ENCODE results near the gene NCOA7. TPM values are rescaled to one million over a fixed set of nuclear protein-coding genes. Genes with fewer than 3 reads are reported as not detected.

Gene NCOA7
- total RNA-seq, 4 donors from 2014 or later = 18.1 to 31.4 (median 26.7) TPM

GRCh38 chr6:125826695-125827463, 36.1 kb downstream of the NCOA7 start:
- TF ChIP-seq EP300 (IDR thresholded peaks at IDR 0.05) = no peak
- H3K27ac ChIP-seq = no peak overlapping the region
- peaks cover 0 to 12% (median 8%) of the 10 kb centered on the region in 3 donors for H3K4me1 ChIP-seq
- no peak for ATAC-seq
- WGBS, 2 donors (ENCODE audit: low coverage in 1 of 2) = 92 to 100% methylated on average over 7 of the region's 9 CpGs
- H3K27me3 ChIP-seq = no peaks in the 10 kb centered on the region
- H3K9me3 ChIP-seq = no peaks in the 10 kb centered on the region
- no peak overlapping the region for H3K4me3 ChIP-seq
- H3K36me3 ChIP-seq = no peaks in the 10 kb centered on the region

- Histone ChIP-seq H3K27ac (peak overlapping the region in 3 of 4 donors; percentile 2 to 57 (median 32)), H3K4me3 (no peak overlapping the region), H3K27me3 (no peaks in the 10 kb centered on the region), H3K36me3 (no peaks in the 10 kb centered on the region), H3K9me3 (no peaks in the 10 kb centered on the region), H3K4me1 (peaks cover 0 to 14% (median 6%) of the 10 kb centered on the region in 3 donors)
- peak; percentile 46 for ATAC-seq
- TF ChIP-seq POLR2AphosphoS5 (IDR thresholded peaks at IDR 0.05) = no peak
- no peak for TF ChIP-seq POLR2A (IDR thresholded peaks at IDR 0.05)
- TF ChIP-seq CTCF (IDR thresholded peaks at IDR 0.05) = no peak
- TF ChIP-seq EP300 (IDR thresholded peaks at IDR 0.05) = no peak
- 56 to 65% methylated on average over 2 of the region's 2 CpGs for WGBS, 2 donors (ENCODE audit: low coverage in 1 of 2)
Observed at GRCh38 chr6:125827788-125828320, 37.1 kb downstream of the NCOA7 start.

- no peaks in the 10 kb centered on the region for H3K9me3 ChIP-seq
- 79 to 94% methylated on average over 2 of the region's 2 CpGs for WGBS, 2 donors (ENCODE audit: low coverage in 1 of 2)
- no peaks in the 10 kb centered on the region for H3K27me3 ChIP-seq
- H3K36me3 ChIP-seq = no peaks in the 10 kb centered on the region
- peaks cover 2 to 21% (median 11%) of the 10 kb centered on the region in 3 donors for H3K4me1 ChIP-seq
- no peak overlapping the region for H3K4me3 ChIP-seq
- peak; percentile 57 for ATAC-seq
- TF ChIP-seq POLR2A (IDR thresholded peaks at IDR 0.05) (no peak), POLR2AphosphoS5 (IDR thresholded peaks at IDR 0.05) (no peak), CTCF (IDR thresholded peaks at IDR 0.05) (no peak), EP300 (IDR thresholded peaks at IDR 0.05) (no peak)
- peak overlapping the region in 3 of 4 donors; percentile 2 to 57 (median 32) for H3K27ac ChIP-seq
Observed at GRCh38 chr6:125828476-125829039, 37.8 kb downstream of the NCOA7 start.

- WGBS, 2 donors (ENCODE audit: low coverage in 1 of 2) = 71 to 85% methylated on average over 4 of the region's 4 CpGs
- H3K27me3 ChIP-seq = no peaks in the 10 kb centered on the region
- H3K4me3 ChIP-seq = no peak overlapping the region
- peaks cover 2 to 26% (median 12%) of the 10 kb centered on the region in 3 donors for H3K4me1 ChIP-seq
- H3K27ac ChIP-seq = no peak overlapping the region
- no peaks in the 10 kb centered on the region for H3K9me3 ChIP-seq
- no peaks in the 10 kb centered on the region for H3K36me3 ChIP-seq
- ATAC-seq = no peak
- no peak for TF ChIP-seq POLR2A (IDR thresholded peaks at IDR 0.05)
- TF ChIP-seq EP300 (IDR thresholded peaks at IDR 0.05) = no peak
Observed at GRCh38 chr6:125829433-125829832, 38.7 kb downstream of the NCOA7 start.

GRCh38 chr6:125831659-125832058, 40.9 kb downstream of the NCOA7 start:
- WGBS, 2 donors (ENCODE audit: low coverage in 1 of 2) = 81 to 82% methylated on average over 5 of the region's 5 CpGs
- H3K36me3 ChIP-seq = no peaks in the 10 kb centered on the region
- H3K4me3 ChIP-seq = no peak overlapping the region
- TF ChIP-seq EP300 (IDR thresholded peaks at IDR 0.05) (no peak), POLR2AphosphoS5 (IDR thresholded peaks at IDR 0.05) (no peak), POLR2A (IDR thresholded peaks at IDR 0.05) (no peak), CTCF (IDR thresholded peaks at IDR 0.05) (no peak)
- H3K27me3 ChIP-seq = no peaks in the 10 kb centered on the region
- no peak for ATAC-seq
- no peak overlapping the region for H3K27ac ChIP-seq
- H3K9me3 ChIP-seq = no peaks in the 10 kb centered on the region
- peaks cover 2 to 40% (median 13%) of the 10 kb centered on the region in 3 donors for H3K4me1 ChIP-seq
